Calu3 (cell line): Measurements from ENCODE around the gene HPGDS. TPM values are rescaled to one million over a fixed set of nuclear protein-coding genes. Genes with fewer than 3 reads are reported as not detected.

Experiments used
- BruUV-seq: library from RNA; stranded (reverse); fragments of 400-500 nt; replicated peaks from 2 replicates; lab custom pipeline; 2021; lab: Mats Ljungman, UMichigan
- CTCF ChIA-PET: fragments of 300-600 bp; sonication (Branson Sonifier 250); formaldehyde crosslinking; loops from one replicate; lab custom pipeline; 2022; ENCODE audit warnings: antibody characterized with exemption; lab: Charles Lee
- DNase-seq: peaks from one replicate; pipeline ENCODE4 v3.0.0; 2022
- H3K27ac Mint-ChIP-seq: one replicate; pipeline ENCODE4 v1.8.0; 2022; ENCODE audit warnings: mixed read lengths; ENCODE audit not compliant: unreplicated experiment
- H3K27me3 Mint-ChIP-seq: one replicate; pipeline ENCODE4 v1.8.0; 2022; ENCODE audit warnings: mixed read lengths; ENCODE audit not compliant: unreplicated experiment
- H3K36me3 Mint-ChIP-seq: one replicate; pipeline ENCODE4 v1.8.0; 2022; ENCODE audit warnings: mild to moderate bottlenecking, moderate library complexity, mixed read lengths; ENCODE audit not compliant: insufficient read depth, unreplicated experiment
- H3K4me1 Mint-ChIP-seq: one replicate; pipeline ENCODE4 v1.8.0; 2022; ENCODE audit warnings: mild to moderate bottlenecking, low read depth, mixed read lengths; ENCODE audit not compliant: unreplicated experiment
- H3K4me3 Mint-ChIP-seq: one replicate; pipeline ENCODE4 v1.8.0; 2022; ENCODE audit warnings: mild to moderate bottlenecking, low read depth, moderate library complexity, mixed read lengths; ENCODE audit not compliant: unreplicated experiment
- H3K9me3 Mint-ChIP-seq: one replicate; pipeline ENCODE4 v1.8.0; 2022; ENCODE audit warnings: low read depth, mixed read lengths; ENCODE audit not compliant: unreplicated experiment
- intact Hi-C: fragments of 100-400 bp; cut with micrococcal nuclease; formaldehyde crosslinking; loops from one replicate; pipeline ENCODE4 v1.10.0; 2022; ENCODE audit not compliant: unreplicated experiment
- total RNA-seq: library from RNA; stranded (reverse); gene quantifications from 2 replicates; pipeline ENCODE4 v1.2.3, GENCODE V29; 2022
- TF ChIP-seq, protein P1 (sequence below): fragments of 200-600 bp; IDR thresholded peaks from one replicate; pipeline ENCODE4 v1.8.0; 2022; ENCODE audit warnings: antibody characterized with exemption; ENCODE audit not compliant: unreplicated experiment

Gene HPGDS
- total RNA-seq, 1 experiment from 2014 or later, result not detected

DNA sequence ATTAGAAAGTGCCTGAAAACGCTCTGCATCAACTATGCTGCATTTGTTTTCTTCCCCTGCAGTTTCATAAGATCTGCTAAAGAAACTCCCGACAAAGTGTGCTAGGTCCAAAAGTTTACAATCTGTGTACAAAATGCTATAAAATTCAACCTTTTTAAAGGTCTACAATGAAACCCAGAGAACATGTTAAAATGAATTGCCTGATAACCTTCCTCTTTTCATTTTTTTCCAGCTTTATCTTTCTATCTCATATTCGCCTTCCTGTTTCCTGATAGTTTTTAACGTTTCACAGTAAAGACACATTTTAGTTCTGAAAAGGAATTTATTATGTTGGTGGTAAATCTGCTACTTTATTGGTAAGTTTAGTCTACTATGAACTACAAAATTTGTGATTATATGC is 9.5 kb upstream of the HPGDS start:
- no peak overlapping the region for H3K27ac Mint-ChIP-seq
- intact Hi-C loops, result no loop called here
- TF ChIP-seq, protein P1, sequence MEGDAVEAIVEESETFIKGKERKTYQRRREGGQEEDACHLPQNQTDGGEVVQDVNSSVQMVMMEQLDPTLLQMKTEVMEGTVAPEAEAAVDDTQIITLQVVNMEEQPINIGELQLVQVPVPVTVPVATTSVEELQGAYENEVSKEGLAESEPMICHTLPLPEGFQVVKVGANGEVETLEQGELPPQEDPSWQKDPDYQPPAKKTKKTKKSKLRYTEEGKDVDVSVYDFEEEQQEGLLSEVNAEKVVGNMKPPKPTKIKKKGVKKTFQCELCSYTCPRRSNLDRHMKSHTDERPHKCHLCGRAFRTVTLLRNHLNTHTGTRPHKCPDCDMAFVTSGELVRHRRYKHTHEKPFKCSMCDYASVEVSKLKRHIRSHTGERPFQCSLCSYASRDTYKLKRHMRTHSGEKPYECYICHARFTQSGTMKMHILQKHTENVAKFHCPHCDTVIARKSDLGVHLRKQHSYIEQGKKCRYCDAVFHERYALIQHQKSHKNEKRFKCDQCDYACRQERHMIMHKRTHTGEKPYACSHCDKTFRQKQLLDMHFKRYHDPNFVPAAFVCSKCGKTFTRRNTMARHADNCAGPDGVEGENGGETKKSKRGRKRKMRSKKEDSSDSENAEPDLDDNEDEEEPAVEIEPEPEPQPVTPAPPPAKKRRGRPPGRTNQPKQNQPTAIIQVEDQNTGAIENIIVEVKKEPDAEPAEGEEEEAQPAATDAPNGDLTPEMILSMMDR, result no peak
- no peaks in the 10 kb centered on the region for H3K4me1 Mint-ChIP-seq
- no peaks in the 10 kb centered on the region for H3K36me3 Mint-ChIP-seq
- no peaks in the 10 kb centered on the region for H3K9me3 Mint-ChIP-seq
- H3K27me3 Mint-ChIP-seq, result no peaks in the 10 kb centered on the region
- no peak for DNase-seq
- CTCF ChIA-PET, result no interaction called here
- no TSS peak for BruUV-seq
- H3K4me3 Mint-ChIP-seq, result no peak overlapping the region

DNA sequence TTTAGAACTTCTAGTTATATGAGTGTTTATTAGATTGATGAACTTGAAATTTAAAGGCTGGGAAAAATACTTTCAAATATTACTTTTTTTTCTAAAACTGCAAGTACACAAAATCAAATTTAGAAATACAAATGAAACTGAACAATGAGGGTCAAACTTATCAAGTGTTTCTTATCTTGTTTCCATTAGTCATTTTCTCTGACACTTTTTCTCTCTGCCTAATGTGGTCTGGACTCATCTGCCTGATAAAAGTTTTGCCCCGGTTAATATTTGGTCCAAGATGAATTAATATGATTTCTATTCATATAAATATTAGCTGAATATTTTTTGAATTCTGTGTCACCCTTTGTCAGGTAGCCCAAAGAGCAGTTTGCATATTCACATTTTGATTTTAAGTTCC is 8.7 kb upstream of the HPGDS start:
- H3K27ac Mint-ChIP-seq, result no peak overlapping the region
- no peaks in the 10 kb centered on the region for H3K36me3 Mint-ChIP-seq
- intact Hi-C loops, result no loop called here
- CTCF ChIA-PET, result no interaction called here
- TF ChIP-seq, protein P1, result no peak
- H3K9me3 Mint-ChIP-seq, result no peaks in the 10 kb centered on the region
- BruUV-seq, result no TSS peak
- DNase-seq, result no peak
- no peaks in the 10 kb centered on the region for H3K27me3 Mint-ChIP-seq
- H3K4me3 Mint-ChIP-seq, result no peak overlapping the region
- H3K4me1 Mint-ChIP-seq, result no peaks in the 10 kb centered on the region

DNA sequence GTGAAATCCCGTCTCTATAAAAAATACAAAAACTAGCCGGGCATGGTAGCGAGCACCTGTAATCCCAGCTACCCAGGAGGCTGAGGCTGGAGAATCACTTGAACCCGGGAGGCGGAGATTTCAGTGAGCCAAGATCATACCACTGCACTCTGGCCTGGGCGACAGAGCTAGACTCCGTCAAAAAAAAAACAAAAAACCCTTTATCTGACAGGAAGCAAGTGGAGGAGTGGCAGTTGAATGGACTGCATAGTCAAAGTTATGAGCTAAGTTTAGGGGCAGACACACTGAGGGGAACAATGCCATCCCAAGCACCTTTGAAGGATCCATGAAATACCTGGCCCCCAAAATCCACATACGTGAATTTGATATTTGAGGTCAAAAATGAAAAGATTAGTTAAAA is 7.5 kb upstream of the HPGDS start:
- no TSS peak for BruUV-seq
- Mint-ChIP-seq H3K27ac (no peak overlapping the region), H3K4me1 (no peaks in the 10 kb centered on the region), H3K4me3 (no peak overlapping the region), H3K27me3 (no peaks in the 10 kb centered on the region), H3K36me3 (no peaks in the 10 kb centered on the region), H3K9me3 (no peaks in the 10 kb centered on the region)
- CTCF ChIA-PET, result no interaction called here
- TF ChIP-seq, protein P1, result no peak
- no peak for DNase-seq
- intact Hi-C loops, result no loop called here

DNA sequence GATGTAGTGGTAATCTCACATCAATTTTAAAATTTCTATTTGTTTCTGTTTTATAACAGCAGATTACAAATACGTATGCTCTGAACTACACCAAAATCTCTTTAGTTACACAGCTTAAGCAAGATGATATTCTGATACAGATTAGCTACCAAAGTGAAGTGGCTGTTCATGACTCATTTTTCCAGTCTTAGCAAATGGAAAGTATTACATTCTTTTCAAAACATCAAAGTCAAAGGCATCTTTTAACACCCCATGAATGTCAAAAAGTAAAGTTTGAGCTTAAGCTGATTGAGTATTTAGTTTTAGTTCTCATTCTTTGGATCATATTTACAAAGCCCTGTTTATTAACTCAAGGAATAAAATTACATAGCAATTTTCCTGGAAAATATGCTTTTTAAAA is 6.6 kb upstream of the HPGDS start:
- H3K4me1 Mint-ChIP-seq, result no peaks in the 10 kb centered on the region
- intact Hi-C loops, result no loop called here
- H3K27ac Mint-ChIP-seq, result no peak overlapping the region
- CTCF ChIA-PET, result no interaction called here
- TF ChIP-seq, protein P1, result no peak
- H3K4me3 Mint-ChIP-seq, result no peak overlapping the region
- H3K9me3 Mint-ChIP-seq, result no peaks in the 10 kb centered on the region
- BruUV-seq, result no TSS peak
- no peak for DNase-seq
- H3K36me3 Mint-ChIP-seq, result no peaks in the 10 kb centered on the region
- no peaks in the 10 kb centered on the region for H3K27me3 Mint-ChIP-seq
